HepG2 (cell line): ENCODE data around the gene IST1. TPM values are rescaled to one million over a fixed set of nuclear protein-coding genes. Genes with fewer than 3 reads are reported as not detected.
A peak's percentile ranks its signal among the peaks of the same experiment; 100 is the strongest.

Experiments used
- ARNTL ChIP-seq: sonication (generic); formaldehyde crosslinking; IDR thresholded peaks from 2 replicates; pipeline ENCODE4 v1.4.0; 2020; ENCODE audit warnings: mild to moderate bottlenecking, missing genetic modification reagents
- BCL6 ChIP-seq: IDR thresholded peaks from 2 replicates; pipeline ENCODE4 v1.6.1; 2016; ENCODE audit warnings: missing genetic modification reagents, missing compliant biosample characterization
- BORCS8-MEF2B ChIP-seq: sonication (generic); formaldehyde crosslinking; IDR thresholded peaks from 2 replicates; pipeline ENCODE4 v1.8.0; 2022; ENCODE audit warnings: mild to moderate bottlenecking, missing genetic modification reagents
- FOXO1 ChIP-seq: sonication (generic); formaldehyde crosslinking; IDR thresholded peaks from 2 replicates; pipeline ENCODE4 v1.4.0; 2020; ENCODE audit warnings: missing genetic modification reagents
- FOXP1 ChIP-seq, 2 experiments: fragments of 450-650 bp in 1 of 2; IDR thresholded peaks; 2 replicates each; pipeline ENCODE4 v1.6.1; 2017 to 2018; ENCODE audit warnings: antibody characterized with exemption in 1 of 2
- GATAD1 ChIP-seq: IDR thresholded peaks from 2 replicates; pipeline ENCODE4 v1.6.1; 2016; ENCODE audit warnings: missing genetic modification reagents, missing compliant biosample characterization
- HDAC2 ChIP-seq: sonication (generic); formaldehyde crosslinking; IDR thresholded peaks from 2 replicates; pipeline ENCODE4 v1.4.0; 2020; ENCODE audit warnings: missing genetic modification reagents
- IRF1 ChIP-seq: sonication (generic); formaldehyde crosslinking; IDR thresholded peaks from 2 replicates; pipeline ENCODE4 v1.4.0; 2020; ENCODE audit warnings: low read depth, mild to moderate bottlenecking, missing genetic modification reagents
- KLF16 ChIP-seq, 2 experiments: sonication (generic) in 1 of 2; formaldehyde crosslinking in 1 of 2; IDR thresholded peaks; 2 replicates each; pipeline versions ENCODE4 v1.6.1 to v1.8.0; 2016 to 2023; ENCODE audit warnings: missing genetic modification reagents in 2 of 2, missing compliant biosample characterization in 1 of 2
- MIXL1 ChIP-seq: IDR thresholded peaks from 2 replicates; pipeline ENCODE4 v1.6.1; 2016
- SMC3 ChIP-seq: IDR thresholded peaks from 2 replicates; pipeline ENCODE4 v1.6.1; 2011; ENCODE audit warnings: low read length, improper control_type of control experiment
- STAG1 ChIP-seq: sonication (generic); formaldehyde crosslinking; IDR thresholded peaks from 2 replicates; pipeline ENCODE4 v1.4.0; 2020; ENCODE audit warnings: missing genetic modification reagents
- TARDBP ChIP-seq: sonication (generic); formaldehyde crosslinking; IDR thresholded peaks from 2 replicates; pipeline ENCODE4 v1.8.0; 2022; ENCODE audit warnings: mild to moderate bottlenecking, missing genetic modification reagents
- XRCC5 ChIP-seq: fragments of 200-400 bp; formaldehyde crosslinking; optimal IDR thresholded peaks from 2 replicates; pipeline ENCODE3; 2017; ENCODE audit warnings: mild to moderate bottlenecking, low read length
- ZBTB25 ChIP-seq: IDR thresholded peaks from 2 replicates; pipeline ENCODE4 v1.6.1; 2018; ENCODE audit warnings: missing genetic modification reagents
- ZNF556 ChIP-seq: sonication (generic); formaldehyde crosslinking; IDR thresholded peaks from 2 replicates; pipeline ENCODE4 v1.4.0; 2020; ENCODE audit warnings: mild to moderate bottlenecking, missing genetic modification reagents, borderline replicate concordance
- ZNF605 ChIP-seq: sonication (generic); formaldehyde crosslinking; IDR thresholded peaks from 2 replicates; pipeline ENCODE4 v1.8.0; 2022; ENCODE audit warnings: mild to moderate bottlenecking, missing genetic modification reagents
- ZNF644 ChIP-seq: IDR thresholded peaks from 2 replicates; pipeline ENCODE4 v1.6.1; 2016; ENCODE audit warnings: low read depth
- polyA plus RNA-seq, 8 experiments: library from polyadenylated mRNA; depleted of rRNA in 3 of 8; stranded (reverse) in 7 of 8; unstranded in 1 of 8; fragments of >200 nt; fragmentation: Illumina TruSeq in 4 of 8; extraction: Trizol in 4 of 8; gene quantifications; 2 replicates each; pipeline versions ENCODE4 v1.2.1 to v1.2.3, GENCODE V29; 2011 to 2016; ENCODE audit warnings: low read depth in 4 of 8, missing spikeins in 1 of 8, mixed read lengths in 1 of 8; ENCODE audit not compliant: insufficient read depth in 1 of 8
- total RNA-seq, 5 experiments: library from RNA; depleted of rRNA; stranded (reverse); fragments of >200 nt; fragmentation: Illumina TruSeq; extraction: Trizol; gene quantifications; 2 replicates each; pipeline ENCODE4 v1.2.3, GENCODE V29; 2016; ENCODE audit warnings: low read depth in 1 of 5
- TF ChIP-seq, protein P1 (sequence below): IDR thresholded peaks from 2 replicates; pipeline ENCODE4 v1.6.1; 2016; ENCODE audit warnings: low read depth, control low read depth
- TF ChIP-seq, protein P2 (sequence below), 2 experiments: sonication (generic) in 1 of 2; formaldehyde crosslinking in 1 of 2; IDR thresholded peaks; 2 replicates each; pipeline versions ENCODE4 v1.5.1 to v1.6.1; 2011 to 2020; ENCODE audit warnings: borderline replicate concordance in 1 of 2, low read depth in 1 of 2, low read length in 1 of 2, mild to moderate bottlenecking in 1 of 2, missing genetic modification reagents in 1 of 2, moderate library complexity in 1 of 2
- TF ChIP-seq, protein P3 (sequence below): IDR thresholded peaks from 2 replicates; pipeline ENCODE4 v1.6.1; 2016; ENCODE audit warnings: mild to moderate bottlenecking

IST1 gene
- total and polyA plus RNA-seq, 2 of the 13 experiments (the other 11 are each of a cell fraction or from before 2014, with no cell fraction given): 346 to 415 TPM

- TF ChIP-seq, protein P1, sequence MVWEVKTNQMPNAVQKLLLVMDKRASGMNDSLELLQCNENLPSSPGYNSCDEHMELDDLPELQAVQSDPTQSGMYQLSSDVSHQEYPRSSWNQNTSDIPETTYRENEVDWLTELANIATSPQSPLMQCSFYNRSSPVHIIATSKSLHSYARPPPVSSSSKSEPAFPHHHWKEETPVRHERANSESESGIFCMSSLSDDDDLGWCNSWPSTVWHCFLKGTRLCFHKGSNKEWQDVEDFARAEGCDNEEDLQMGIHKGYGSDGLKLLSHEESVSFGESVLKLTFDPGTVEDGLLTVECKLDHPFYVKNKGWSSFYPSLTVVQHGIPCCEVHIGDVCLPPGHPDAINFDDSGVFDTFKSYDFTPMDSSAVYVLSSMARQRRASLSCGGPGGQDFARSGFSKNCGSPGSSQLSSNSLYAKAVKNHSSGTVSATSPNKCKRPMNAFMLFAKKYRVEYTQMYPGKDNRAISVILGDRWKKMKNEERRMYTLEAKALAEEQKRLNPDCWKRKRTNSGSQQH (CRISPR knock-in tag): 0 out of 2 replicates have a peak, but pooled peaks have one; percentile 43
- TF ChIP-seq ZBTB25 (CRISPR knock-in tag): peak; percentile 60; the same call in 1 of the 2 replicates
- peak; percentile 43; the same call in 1 of the 2 replicates for TF ChIP-seq GATAD1 (CRISPR knock-in tag)
- TF ChIP-seq KLF16 (CRISPR knock-in tag; IDR thresholded peaks at IDR 0.05): peak in 1 of 2 experiments; percentile 49; a peak in 1 of 4 replicates
- TF ChIP-seq XRCC5: peak; percentile 93
- TF ChIP-seq BCL6: 0 out of 2 replicates have a peak, but pooled peaks have one; percentile 15
- no peak for TF ChIP-seq HDAC2 (CRISPR knock-in tag)
- TF ChIP-seq MIXL1: peak; percentile 60; the same call in 1 of the 2 replicates
- TF ChIP-seq FOXO1 (CRISPR knock-in tag): peak; percentile 66; the same call in 1 of the 2 replicates
- TF ChIP-seq BORCS8-MEF2B (CRISPR knock-in tag): peak; percentile 53; the same call in 1 of the 2 replicates
- TF ChIP-seq FOXP1 (IDR thresholded peaks at IDR 0.05): no peak
- peak; percentile 37; the same call in 1 of the 2 replicates for TF ChIP-seq FOXP1 (CRISPR knock-in tag; IDR thresholded peaks at IDR 0.05)
- TF ChIP-seq ZNF556: 0 out of 2 replicates have a peak, but pooled peaks have one; percentile 19
- TF ChIP-seq ARNTL: 0 out of 2 replicates have a peak, but pooled peaks have one; percentile 12
- no peak for TF ChIP-seq IRF1 (CRISPR knock-in tag)
- TF ChIP-seq TARDBP: peak; percentile 68; the same call in 1 of the 2 replicates
- TF ChIP-seq, protein P2, sequence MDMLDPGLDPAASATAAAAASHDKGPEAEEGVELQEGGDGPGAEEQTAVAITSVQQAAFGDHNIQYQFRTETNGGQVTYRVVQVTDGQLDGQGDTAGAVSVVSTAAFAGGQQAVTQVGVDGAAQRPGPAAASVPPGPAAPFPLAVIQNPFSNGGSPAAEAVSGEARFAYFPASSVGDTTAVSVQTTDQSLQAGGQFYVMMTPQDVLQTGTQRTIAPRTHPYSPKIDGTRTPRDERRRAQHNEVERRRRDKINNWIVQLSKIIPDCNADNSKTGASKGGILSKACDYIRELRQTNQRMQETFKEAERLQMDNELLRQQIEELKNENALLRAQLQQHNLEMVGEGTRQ (IDR thresholded peaks at IDR 0.05; ENCODE audit: low read depth, low read length): no peak
- TF ChIP-seq, protein P2 (CRISPR knock-in tag; IDR thresholded peaks at IDR 0.05; ENCODE audit: borderline replicate concordance): no peak
- TF ChIP-seq ZNF644 (CRISPR knock-in tag): 0 out of 2 replicates have a peak, but pooled peaks have one; percentile 18
- TF ChIP-seq ZNF605 (CRISPR knock-in tag): 0 out of 2 replicates have a peak, but pooled peaks have one; percentile 30
- TF ChIP-seq SMC3: peak; percentile 84; the same call in 1 of the 2 replicates
- peak; percentile 95 for TF ChIP-seq STAG1 (CRISPR knock-in tag)
- TF ChIP-seq, protein P3, sequence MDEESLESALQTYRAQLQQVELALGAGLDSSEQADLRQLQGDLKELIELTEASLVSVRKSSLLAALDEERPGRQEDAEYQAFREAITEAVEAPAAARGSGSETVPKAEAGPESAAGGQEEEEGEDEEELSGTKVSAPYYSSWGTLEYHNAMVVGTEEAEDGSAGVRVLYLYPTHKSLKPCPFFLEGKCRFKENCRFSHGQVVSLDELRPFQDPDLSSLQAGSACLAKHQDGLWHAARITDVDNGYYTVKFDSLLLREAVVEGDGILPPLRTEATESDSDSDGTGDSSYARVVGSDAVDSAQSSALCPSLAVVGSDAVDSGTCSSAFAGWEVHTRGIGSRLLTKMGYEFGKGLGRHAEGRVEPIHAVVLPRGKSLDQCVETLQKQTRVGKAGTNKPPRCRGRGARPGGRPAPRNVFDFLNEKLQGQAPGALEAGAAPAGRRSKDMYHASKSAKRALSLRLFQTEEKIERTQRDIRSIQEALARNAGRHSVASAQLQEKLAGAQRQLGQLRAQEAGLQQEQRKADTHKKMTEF (CRISPR knock-in tag): peak; percentile 55; the same call in 1 of the 2 replicates
These were observed 66.0 kb downstream of the IST1 start (continued) for GRCh38 chr16:71961066-71962039.
